MCF 10A (cell line): ENCODE data around the gene ALPL. TPM values are rescaled to one million over a fixed set of nuclear protein-coding genes. Genes with fewer than 3 reads are reported as not detected.
A peak's percentile ranks its signal among the peaks of the same experiment; 100 is the strongest.

Source experiments
- BruUV-seq: library from RNA; stranded (reverse); fragments of 400-500 nt; replicated peaks from 2 replicates; lab custom pipeline; 2021; lab: Mats Ljungman, UMichigan
- CTCF ChIA-PET: fragments of 300-600 bp; sonication (Branson Sonifier 250); formaldehyde crosslinking; extraction: SDS; loops from one replicate; lab custom pipeline; 2021; ENCODE audit warnings: antibody characterized with exemption, inconsistent platforms; lab: Yijun Ruan, JAX
- POLR2A ChIA-PET: fragments of 300-600, 350-650 bp; sonication (Branson Sonifier 250); formaldehyde crosslinking; extraction: SDS; loops from one replicate; lab custom pipeline; 2020; ENCODE audit warnings: antibody characterized with exemption, inconsistent platforms; lab: Yijun Ruan, JAX
- DNase-seq: peaks from one replicate; pipeline ENCODE4 v3.0.0-alpha.2; 2018; ENCODE audit not compliant: unreplicated experiment
- H3K27ac Mint-ChIP-seq: one replicate; pipeline ENCODE4 v1.8.0; 2022; ENCODE audit warnings: mild to moderate bottlenecking, low read depth, mixed read lengths; ENCODE audit not compliant: unreplicated experiment
- H3K27me3 Mint-ChIP-seq: one replicate; pipeline ENCODE4 v1.8.0; 2022; ENCODE audit warnings: mixed read lengths; ENCODE audit not compliant: insufficient read depth, unreplicated experiment
- H3K36me3 Mint-ChIP-seq: one replicate; pipeline ENCODE4 v1.8.0; 2022; ENCODE audit warnings: mild to moderate bottlenecking, moderate library complexity, mixed read lengths; ENCODE audit not compliant: insufficient read depth, unreplicated experiment
- H3K4me1 Mint-ChIP-seq: one replicate; pipeline ENCODE4 v1.8.0; 2022; ENCODE audit warnings: mixed read lengths; ENCODE audit not compliant: insufficient read depth, unreplicated experiment
- H3K4me3 Mint-ChIP-seq: one replicate; pipeline ENCODE4 v1.8.0; 2022; ENCODE audit warnings: mild to moderate bottlenecking, moderate library complexity, mixed read lengths; ENCODE audit not compliant: unreplicated experiment
- H3K9me3 Mint-ChIP-seq: one replicate; pipeline ENCODE4 v1.8.0; 2022; ENCODE audit warnings: mixed read lengths; ENCODE audit not compliant: unreplicated experiment
- CTCF ChIP-seq: fragments of 200-600 bp; IDR thresholded peaks from one replicate; pipeline ENCODE4 v1.8.0; 2022; ENCODE audit warnings: antibody characterized with exemption, mild to moderate bottlenecking; ENCODE audit not compliant: unreplicated experiment
- intact Hi-C: fragments of 100-400 bp; cut with micrococcal nuclease; formaldehyde crosslinking; loops from 2 replicates; pipeline ENCODE4 v1.14.1; 2022
- total RNA-seq: library from RNA; stranded (reverse); gene quantifications from 2 replicates; pipeline ENCODE4 v1.2.3, GENCODE V29; 2022

ALPL gene
- total RNA-seq, 1 experiment from 2014 or later = not detected

DNA sequence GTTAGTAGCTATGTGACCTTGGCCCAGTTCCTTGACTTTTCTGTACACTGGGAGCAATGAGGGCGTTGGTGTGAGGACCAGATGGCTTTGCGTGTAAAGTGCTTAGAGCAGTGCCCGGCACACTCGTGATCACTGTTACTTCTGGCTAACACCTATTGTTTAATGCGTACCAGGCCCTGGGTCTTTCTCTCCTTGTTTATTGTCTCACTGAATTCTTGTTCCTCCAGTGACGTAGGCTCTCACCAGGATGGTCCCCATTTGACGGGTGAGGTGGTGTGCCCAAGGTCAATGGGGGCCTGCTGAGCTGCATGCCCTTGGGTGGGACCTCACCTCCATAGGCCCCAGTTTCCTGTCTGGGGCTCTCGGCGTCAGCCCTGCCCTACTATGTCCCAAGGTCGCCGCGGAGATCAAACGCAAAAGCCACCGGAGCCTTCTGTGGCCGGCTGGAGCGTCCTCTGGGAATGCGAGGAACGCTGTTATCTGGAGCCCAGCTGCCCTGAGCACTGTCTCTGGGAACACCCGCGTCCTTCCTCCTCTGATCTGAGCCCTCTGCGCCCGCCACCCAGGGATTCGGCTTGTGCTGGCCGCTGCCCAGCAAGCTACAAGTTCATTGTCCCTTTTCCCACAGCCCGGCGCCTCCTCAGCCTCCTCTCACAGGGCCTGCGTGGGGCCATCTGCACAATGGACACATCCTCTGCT is 28.9 kb downstream of the ALPL start:
- no peaks in the 10 kb centered on the region for H3K27me3 Mint-ChIP-seq
- intact Hi-C loops = no loop called here
- no peak overlapping the region for H3K27ac Mint-ChIP-seq
- peaks cover 8% of the 10 kb centered on the region for H3K4me1 Mint-ChIP-seq
- BruUV-seq = no TSS peak
- no peaks in the 10 kb centered on the region for H3K9me3 Mint-ChIP-seq
- no peak for TF ChIP-seq CTCF
- no peak for DNase-seq
- H3K36me3 Mint-ChIP-seq = no peaks in the 10 kb centered on the region
- ChIA-PET POLR2A (no interaction called here), CTCF (interaction anchor here (0.5 to 4.1 kb wide), 3 partner anchors 21 to 168 kb away, joined by 3 to 26 read pairs (median 3); no protein-coding TSS in a partner anchor)
- no peak overlapping the region for H3K4me3 Mint-ChIP-seq

DNA sequence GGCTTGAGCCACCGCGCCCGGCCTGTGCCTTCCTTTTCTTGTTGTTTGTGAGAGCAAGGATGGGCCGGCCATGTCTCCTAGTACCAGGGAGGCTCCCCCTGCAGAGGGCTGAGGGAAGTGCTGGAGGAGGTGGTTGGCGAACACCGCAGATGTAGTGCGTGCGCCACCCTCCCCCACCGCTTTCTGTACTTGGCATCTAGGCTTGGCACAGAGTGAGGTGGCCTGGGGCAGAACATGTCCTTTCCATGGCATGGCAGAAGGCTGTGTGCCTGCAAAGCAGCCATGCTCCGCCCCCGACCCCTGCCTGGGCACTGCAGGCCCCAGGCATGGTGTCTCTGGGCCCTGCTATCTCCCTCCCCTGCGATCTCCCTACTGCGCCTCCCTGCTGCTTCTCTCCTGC is 30.7 kb downstream of the ALPL start:
- POLR2A ChIA-PET = no interaction called here
- intact Hi-C loops = no loop called here
- Mint-ChIP-seq H3K4me1 (peaks cover 8% of the 10 kb centered on the region), H3K27me3 (no peaks in the 10 kb centered on the region), H3K36me3 (no peaks in the 10 kb centered on the region), H3K9me3 (no peaks in the 10 kb centered on the region), H3K4me3 (no peak overlapping the region), H3K27ac (no peak overlapping the region)
- TF ChIP-seq CTCF = no peak
- BruUV-seq = no TSS peak
- CTCF ChIA-PET = interaction anchor here (0.6 kb wide), 1 partner anchor 31 kb away, joined by 4 read pairs; no protein-coding TSS in a partner anchor
- DNase-seq = peak; percentile 43

DNA sequence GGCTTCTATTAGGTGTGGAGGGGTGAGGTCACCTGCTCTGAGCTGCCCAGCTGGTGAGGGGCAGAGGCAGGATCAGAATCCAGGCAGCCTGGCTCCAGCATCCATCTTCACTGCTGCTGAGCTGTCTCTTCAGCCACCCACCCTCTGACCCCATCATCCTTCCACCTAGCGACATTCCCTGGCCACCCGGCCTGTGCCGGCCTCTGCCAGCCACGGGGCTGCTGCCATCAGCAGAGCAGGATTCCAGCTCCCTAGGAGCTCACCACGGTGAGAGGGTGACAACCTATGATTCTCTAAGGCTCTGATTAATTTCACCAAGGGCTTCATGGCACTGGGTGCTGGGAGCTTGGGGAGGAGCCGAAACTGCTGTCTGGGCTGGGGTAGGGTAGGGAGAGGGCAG is 32.1 kb downstream of the ALPL start:
- TF ChIP-seq CTCF = no peak
- BruUV-seq = no TSS peak
- Mint-ChIP-seq H3K27me3 (no peaks in the 10 kb centered on the region), H3K36me3 (no peaks in the 10 kb centered on the region), H3K27ac (no peak overlapping the region), H3K4me1 (peaks cover 8% of the 10 kb centered on the region), H3K4me3 (no peak overlapping the region), H3K9me3 (no peaks in the 10 kb centered on the region)
- ChIA-PET CTCF (interaction anchor here (3.4 kb wide), 1 partner anchor 171 kb away, joined by 8 read pairs; no protein-coding TSS in a partner anchor), POLR2A (interaction anchor here (0.5 kb wide), 1 partner anchor 871 kb away, joined by 3 read pairs; no protein-coding TSS in a partner anchor)
- no peak for DNase-seq
- intact Hi-C loops = no loop called here

DNA sequence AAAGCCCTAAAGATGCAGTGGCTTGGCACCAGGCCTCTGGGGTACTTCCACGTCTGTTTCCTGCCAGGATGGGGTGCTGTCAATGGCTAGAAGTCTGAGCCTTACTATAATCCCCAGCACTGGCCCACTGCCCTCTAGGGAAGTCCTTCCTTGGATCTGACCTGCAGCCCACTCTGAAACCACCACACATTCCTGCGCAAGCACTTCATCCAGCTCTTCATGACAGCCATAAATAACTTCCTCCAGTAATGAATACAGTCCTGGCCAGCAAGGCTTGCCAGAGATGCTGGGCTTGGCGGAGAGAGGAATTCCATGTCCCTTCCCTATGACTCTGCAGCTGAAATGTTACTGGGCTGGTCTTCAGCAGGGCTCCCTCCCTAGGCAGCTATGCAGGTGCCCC is 32.6 kb downstream of the ALPL start:
- ChIA-PET POLR2A (interaction anchor here (0.5 kb wide), 1 partner anchor 18 kb away, joined by 3 read pairs; no protein-coding TSS in a partner anchor), CTCF (interaction anchor here (3.4 kb wide), 1 partner anchor 172 kb away, joined by 8 read pairs; no protein-coding TSS in a partner anchor)
- Mint-ChIP-seq H3K4me1 (peaks cover 8% of the 10 kb centered on the region), H3K27ac (no peak overlapping the region), H3K27me3 (no peaks in the 10 kb centered on the region), H3K36me3 (no peaks in the 10 kb centered on the region), H3K9me3 (no peaks in the 10 kb centered on the region), H3K4me3 (no peak overlapping the region)
- BruUV-seq = no TSS peak
- TF ChIP-seq CTCF = no peak
- DNase-seq = no peak
- intact Hi-C loops = no loop called here
